SKM-1 treated with dmso at 0.1 percent for 144 hours (cell line): ENCODE results near the gene LIF.

Source experiments
- DNase-seq: peaks from one replicate; lab custom pipeline; 2025; ENCODE audit not compliant: unreplicated experiment; lab: John Stamatoyannopoulos, UW

Gene LIF

GRCh38 chr22:30265131-30265720 lies 18.7 kb upstream of the LIF start:
- DNase-seq = no peak

- DNase-seq = no peak
Observed at GRCh38 chr22:30263883-30264282, 17.3 kb upstream of the LIF start.

GRCh38 chr22:30262917-30263741 lies 16.6 kb upstream of the LIF start:
- peak; percentile 73 for DNase-seq

GRCh38 chr22:30262112-30262511 lies 15.6 kb upstream of the LIF start:
- no peak for DNase-seq

GRCh38 chr22:30261134-30261533 lies 14.6 kb upstream of the LIF start:
- DNase-seq = peak; percentile 39

- DNase-seq = no peak
Observed at GRCh38 chr22:30260682-30261081, 14.1 kb upstream of the LIF start.

- DNase-seq = no peak
Observed at GRCh38 chr22:30260276-30260675, 13.7 kb upstream of the LIF start.

- DNase-seq = no peak
Observed at GRCh38 chr22:30254314-30254713, 7.8 kb upstream of the LIF start.

GRCh38 chr22:30253205-30253852 lies 6.8 kb upstream of the LIF start:
- no peak for DNase-seq

GRCh38 chr22:30252411-30253204 lies 6.0 kb upstream of the LIF start:
- peak; percentile 41 for DNase-seq

- no peak for DNase-seq
Observed at GRCh38 chr22:30251711-30252110, 5.2 kb upstream of the LIF start.

GRCh38 chr22:30250661-30251267 lies 4.2 kb upstream of the LIF start:
- no peak for DNase-seq

GRCh38 chr22:30250039-30250565 lies 3.5 kb upstream of the LIF start:
- no peak for DNase-seq

GRCh38 chr22:30249049-30250038 lies 2.8 kb upstream of the LIF start:
- no peak for DNase-seq

- DNase-seq = no peak
Observed at GRCh38 chr22:30248484-30248883, 1.9 kb upstream of the LIF start.

GRCh38 chr22:30247974-30248373 lies 1.4 kb upstream of the LIF start:
- DNase-seq = no peak

- no peak for DNase-seq
Observed at GRCh38 chr22:30247561-30247960, 1.0 kb upstream of the LIF start.

GRCh38 chr22:30246814-30247376 lies 336 bp upstream of the LIF start:
- DNase-seq = no peak
